Neural cell (in vitro differentiated cells): ENCODE data around the gene RAD51B.

Source experiments
- EZH2 ChIP-seq: fragments of 200-600, 300-800 bp; shearing (Covaris generic), sonication (generic); IDR thresholded peaks from 2 replicates; pipeline ENCODE4 v1.6.1; 2014; ENCODE audit warnings: antibody characterized with exemption, low read length, borderline replicate concordance, mild to moderate bottlenecking; ENCODE audit not compliant: insufficient read depth, poor library complexity, severe bottlenecking
- POLR2AphosphoS5 ChIP-seq: IDR thresholded peaks from 2 replicates; pipeline ENCODE4 v1.6.1; 2012
- RAD21 ChIP-seq: fragments of 450-650 bp; conservative IDR thresholded peaks from 2 replicates; pipeline ENCODE4 v1.6.1; 2014; ENCODE audit warnings: antibody characterized with exemption, mild to moderate bottlenecking, moderate library complexity
- TAF1 ChIP-seq: IDR thresholded peaks from 2 replicates; pipeline ENCODE4 v1.6.1; 2012; ENCODE audit warnings: low read depth
- TF ChIP-seq, protein P1 (sequence below): fragments of 450-650 bp; IDR thresholded peaks from 2 replicates; pipeline ENCODE4 v1.5.1; 2014; ENCODE audit warnings: antibody characterized with exemption, mild to moderate bottlenecking, moderate library complexity; ENCODE audit not compliant: poor library complexity, severe bottlenecking
- TF ChIP-seq, protein P2 (sequence below): IDR thresholded peaks from 2 replicates; pipeline ENCODE4 v1.6.1; 2012; ENCODE audit warnings: borderline replicate concordance

DNA sequence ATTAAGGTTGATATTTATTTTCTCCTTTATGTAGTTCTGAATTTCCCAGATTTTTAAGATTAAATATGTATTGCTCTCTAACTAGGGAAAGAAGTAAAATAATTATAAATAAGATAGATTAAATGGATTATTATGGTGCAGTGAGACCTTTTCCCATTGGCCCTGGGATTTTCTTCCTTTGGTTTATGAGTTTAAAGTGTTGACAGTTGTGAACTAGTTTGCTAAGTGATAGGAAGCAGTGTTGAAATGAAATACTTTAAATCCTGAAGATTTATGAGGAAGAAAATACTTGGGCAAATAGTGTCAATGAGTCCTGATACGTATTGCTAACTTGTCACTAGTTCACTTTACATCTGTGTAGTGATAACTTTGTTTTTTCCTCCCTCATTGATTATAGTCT is 188.9 kb downstream of the RAD51B start:
- TF ChIP-seq, protein P1, sequence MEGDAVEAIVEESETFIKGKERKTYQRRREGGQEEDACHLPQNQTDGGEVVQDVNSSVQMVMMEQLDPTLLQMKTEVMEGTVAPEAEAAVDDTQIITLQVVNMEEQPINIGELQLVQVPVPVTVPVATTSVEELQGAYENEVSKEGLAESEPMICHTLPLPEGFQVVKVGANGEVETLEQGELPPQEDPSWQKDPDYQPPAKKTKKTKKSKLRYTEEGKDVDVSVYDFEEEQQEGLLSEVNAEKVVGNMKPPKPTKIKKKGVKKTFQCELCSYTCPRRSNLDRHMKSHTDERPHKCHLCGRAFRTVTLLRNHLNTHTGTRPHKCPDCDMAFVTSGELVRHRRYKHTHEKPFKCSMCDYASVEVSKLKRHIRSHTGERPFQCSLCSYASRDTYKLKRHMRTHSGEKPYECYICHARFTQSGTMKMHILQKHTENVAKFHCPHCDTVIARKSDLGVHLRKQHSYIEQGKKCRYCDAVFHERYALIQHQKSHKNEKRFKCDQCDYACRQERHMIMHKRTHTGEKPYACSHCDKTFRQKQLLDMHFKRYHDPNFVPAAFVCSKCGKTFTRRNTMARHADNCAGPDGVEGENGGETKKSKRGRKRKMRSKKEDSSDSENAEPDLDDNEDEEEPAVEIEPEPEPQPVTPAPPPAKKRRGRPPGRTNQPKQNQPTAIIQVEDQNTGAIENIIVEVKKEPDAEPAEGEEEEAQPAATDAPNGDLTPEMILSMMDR = no peak
- no peak for TF ChIP-seq RAD21
- no peak for TF ChIP-seq EZH2
- no peak for TF ChIP-seq TAF1
- TF ChIP-seq, protein P2, sequence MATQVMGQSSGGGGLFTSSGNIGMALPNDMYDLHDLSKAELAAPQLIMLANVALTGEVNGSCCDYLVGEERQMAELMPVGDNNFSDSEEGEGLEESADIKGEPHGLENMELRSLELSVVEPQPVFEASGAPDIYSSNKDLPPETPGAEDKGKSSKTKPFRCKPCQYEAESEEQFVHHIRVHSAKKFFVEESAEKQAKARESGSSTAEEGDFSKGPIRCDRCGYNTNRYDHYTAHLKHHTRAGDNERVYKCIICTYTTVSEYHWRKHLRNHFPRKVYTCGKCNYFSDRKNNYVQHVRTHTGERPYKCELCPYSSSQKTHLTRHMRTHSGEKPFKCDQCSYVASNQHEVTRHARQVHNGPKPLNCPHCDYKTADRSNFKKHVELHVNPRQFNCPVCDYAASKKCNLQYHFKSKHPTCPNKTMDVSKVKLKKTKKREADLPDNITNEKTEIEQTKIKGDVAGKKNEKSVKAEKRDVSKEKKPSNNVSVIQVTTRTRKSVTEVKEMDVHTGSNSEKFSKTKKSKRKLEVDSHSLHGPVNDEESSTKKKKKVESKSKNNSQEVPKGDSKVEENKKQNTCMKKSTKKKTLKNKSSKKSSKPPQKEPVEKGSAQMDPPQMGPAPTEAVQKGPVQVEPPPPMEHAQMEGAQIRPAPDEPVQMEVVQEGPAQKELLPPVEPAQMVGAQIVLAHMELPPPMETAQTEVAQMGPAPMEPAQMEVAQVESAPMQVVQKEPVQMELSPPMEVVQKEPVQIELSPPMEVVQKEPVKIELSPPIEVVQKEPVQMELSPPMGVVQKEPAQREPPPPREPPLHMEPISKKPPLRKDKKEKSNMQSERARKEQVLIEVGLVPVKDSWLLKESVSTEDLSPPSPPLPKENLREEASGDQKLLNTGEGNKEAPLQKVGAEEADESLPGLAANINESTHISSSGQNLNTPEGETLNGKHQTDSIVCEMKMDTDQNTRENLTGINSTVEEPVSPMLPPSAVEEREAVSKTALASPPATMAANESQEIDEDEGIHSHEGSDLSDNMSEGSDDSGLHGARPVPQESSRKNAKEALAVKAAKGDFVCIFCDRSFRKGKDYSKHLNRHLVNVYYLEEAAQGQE = no peak
- no peak for TF ChIP-seq POLR2AphosphoS5
